ENCODE results near the gene PDS5B. TPM values are rescaled to one million over a fixed set of nuclear protein-coding genes. Genes with fewer than 3 reads are reported as not detected.

The PDS5B gene
- total RNA-seq, 1 experiment from 2014 or later: 44.3 TPM

DNA sequence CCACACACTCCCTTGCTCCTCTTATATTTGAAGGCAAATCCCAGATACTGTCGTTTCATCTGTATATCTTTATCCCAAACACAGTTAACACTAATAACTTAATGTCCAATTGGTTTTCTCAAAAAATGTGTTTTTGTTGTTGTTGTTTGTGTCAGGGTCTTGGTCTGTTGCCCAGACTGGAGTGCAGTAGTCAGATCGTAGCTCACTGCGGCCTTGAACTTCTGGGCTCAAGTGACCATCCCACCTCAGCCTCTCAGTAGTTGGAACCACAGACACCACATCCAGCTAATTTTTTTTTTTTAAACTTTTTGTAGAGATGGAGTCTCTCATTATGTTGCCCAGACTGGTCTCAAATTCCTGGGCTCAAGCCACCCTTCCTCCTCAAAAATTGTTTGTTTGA, 137.7 kb downstream of the PDS5B start:
- Mint-ChIP-seq H3K27me3 (ENCODE audit: low read depth) (peaks cover 6% of the 10 kb centered on the region), H3K27ac (no peak overlapping the region), H3K4me3 (no peak overlapping the region), H3K9me3 (peaks cover 24% of the 10 kb centered on the region), H3K4me1 (peaks cover 15% of the 10 kb centered on the region), H3K36me3 (peaks cover 40% of the 10 kb centered on the region)
- DNase-seq (ENCODE audit: low spot score) (no peak), ATAC-seq (no peak)
- TF ChIP-seq, protein P1, sequence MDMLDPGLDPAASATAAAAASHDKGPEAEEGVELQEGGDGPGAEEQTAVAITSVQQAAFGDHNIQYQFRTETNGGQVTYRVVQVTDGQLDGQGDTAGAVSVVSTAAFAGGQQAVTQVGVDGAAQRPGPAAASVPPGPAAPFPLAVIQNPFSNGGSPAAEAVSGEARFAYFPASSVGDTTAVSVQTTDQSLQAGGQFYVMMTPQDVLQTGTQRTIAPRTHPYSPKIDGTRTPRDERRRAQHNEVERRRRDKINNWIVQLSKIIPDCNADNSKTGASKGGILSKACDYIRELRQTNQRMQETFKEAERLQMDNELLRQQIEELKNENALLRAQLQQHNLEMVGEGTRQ (CRISPR knock-in tag; IDR thresholded peaks at IDR 0.05): no peak
- TF ChIP-seq, protein P2, sequence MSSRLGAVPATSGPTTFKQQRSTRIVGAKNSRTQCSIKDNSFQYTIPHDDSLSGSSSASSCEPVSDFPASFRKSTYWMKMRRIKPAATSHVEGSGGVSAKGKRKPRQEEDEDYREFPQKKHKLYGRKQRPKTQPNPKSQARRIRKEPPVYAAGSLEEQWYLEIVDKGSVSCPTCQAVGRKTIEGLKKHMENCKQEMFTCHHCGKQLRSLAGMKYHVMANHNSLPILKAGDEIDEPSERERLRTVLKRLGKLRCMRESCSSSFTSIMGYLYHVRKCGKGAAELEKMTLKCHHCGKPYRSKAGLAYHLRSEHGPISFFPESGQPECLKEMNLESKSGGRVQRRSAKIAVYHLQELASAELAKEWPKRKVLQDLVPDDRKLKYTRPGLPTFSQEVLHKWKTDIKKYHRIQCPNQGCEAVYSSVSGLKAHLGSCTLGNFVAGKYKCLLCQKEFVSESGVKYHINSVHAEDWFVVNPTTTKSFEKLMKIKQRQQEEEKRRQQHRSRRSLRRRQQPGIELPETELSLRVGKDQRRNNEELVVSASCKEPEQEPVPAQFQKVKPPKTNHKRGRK (CRISPR knock-in tag; IDR thresholded peaks at IDR 0.05; ENCODE audit: borderline replicate concordance): no peak
- TF ChIP-seq, protein P3, sequence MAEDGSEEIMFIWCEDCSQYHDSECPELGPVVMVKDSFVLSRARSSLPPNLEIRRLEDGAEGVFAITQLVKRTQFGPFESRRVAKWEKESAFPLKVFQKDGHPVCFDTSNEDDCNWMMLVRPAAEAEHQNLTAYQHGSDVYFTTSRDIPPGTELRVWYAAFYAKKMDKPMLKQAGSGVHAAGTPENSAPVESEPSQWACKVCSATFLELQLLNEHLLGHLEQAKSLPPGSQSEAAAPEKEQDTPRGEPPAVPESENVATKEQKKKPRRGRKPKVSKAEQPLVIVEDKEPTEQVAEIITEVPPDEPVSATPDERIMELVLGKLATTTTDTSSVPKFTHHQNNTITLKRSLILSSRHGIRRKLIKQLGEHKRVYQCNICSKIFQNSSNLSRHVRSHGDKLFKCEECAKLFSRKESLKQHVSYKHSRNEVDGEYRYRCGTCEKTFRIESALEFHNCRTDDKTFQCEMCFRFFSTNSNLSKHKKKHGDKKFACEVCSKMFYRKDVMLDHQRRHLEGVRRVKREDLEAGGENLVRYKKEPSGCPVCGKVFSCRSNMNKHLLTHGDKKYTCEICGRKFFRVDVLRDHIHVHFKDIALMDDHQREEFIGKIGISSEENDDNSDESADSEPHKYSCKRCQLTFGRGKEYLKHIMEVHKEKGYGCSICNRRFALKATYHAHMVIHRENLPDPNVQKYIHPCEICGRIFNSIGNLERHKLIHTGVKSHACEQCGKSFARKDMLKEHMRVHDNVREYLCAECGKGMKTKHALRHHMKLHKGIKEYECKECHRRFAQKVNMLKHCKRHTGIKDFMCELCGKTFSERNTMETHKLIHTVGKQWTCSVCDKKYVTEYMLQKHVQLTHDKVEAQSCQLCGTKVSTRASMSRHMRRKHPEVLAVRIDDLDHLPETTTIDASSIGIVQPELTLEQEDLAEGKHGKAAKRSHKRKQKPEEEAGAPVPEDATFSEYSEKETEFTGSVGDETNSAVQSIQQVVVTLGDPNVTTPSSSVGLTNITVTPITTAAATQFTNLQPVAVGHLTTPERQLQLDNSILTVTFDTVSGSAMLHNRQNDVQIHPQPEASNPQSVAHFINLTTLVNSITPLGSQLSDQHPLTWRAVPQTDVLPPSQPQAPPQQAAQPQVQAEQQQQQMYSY (CRISPR knock-in tag; IDR thresholded peaks at IDR 0.05): no peak
- TF ChIP-seq RORB (CRISPR knock-in tag; IDR thresholded peaks at IDR 0.05): no peak
- TF ChIP-seq CBFB (CRISPR knock-in tag; IDR thresholded peaks at IDR 0.05; ENCODE audit: low read depth): no peak
- TF ChIP-seq TEAD1 (CRISPR knock-in tag; IDR thresholded peaks at IDR 0.05): no peak
- TF ChIP-seq, protein P4, sequence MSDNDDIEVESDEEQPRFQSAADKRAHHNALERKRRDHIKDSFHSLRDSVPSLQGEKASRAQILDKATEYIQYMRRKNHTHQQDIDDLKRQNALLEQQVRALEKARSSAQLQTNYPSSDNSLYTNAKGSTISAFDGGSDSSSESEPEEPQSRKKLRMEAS (CRISPR knock-in tag; IDR thresholded peaks at IDR 0.05): no peak
- TF ChIP-seq, protein P5, sequence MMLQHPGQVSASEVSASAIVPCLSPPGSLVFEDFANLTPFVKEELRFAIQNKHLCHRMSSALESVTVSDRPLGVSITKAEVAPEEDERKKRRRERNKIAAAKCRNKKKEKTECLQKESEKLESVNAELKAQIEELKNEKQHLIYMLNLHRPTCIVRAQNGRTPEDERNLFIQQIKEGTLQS (CRISPR knock-in tag; conservative IDR thresholded peaks at IDR 0.05): no peak
- TF ChIP-seq OVOL2 (CRISPR knock-in tag; IDR thresholded peaks at IDR 0.05; ENCODE audit: borderline replicate concordance): no peak
- no peak for TF ChIP-seq ZNF138 (CRISPR knock-in tag; conservative IDR thresholded peaks at IDR 0.05)
- POLR2A ChIA-PET: no interaction called here
- CTCF ChIA-PET: interaction anchor here (1.0 kb wide), 1 partner anchor 55 kb away, joined by 4 read pairs; no protein-coding TSS in a partner anchor

DNA sequence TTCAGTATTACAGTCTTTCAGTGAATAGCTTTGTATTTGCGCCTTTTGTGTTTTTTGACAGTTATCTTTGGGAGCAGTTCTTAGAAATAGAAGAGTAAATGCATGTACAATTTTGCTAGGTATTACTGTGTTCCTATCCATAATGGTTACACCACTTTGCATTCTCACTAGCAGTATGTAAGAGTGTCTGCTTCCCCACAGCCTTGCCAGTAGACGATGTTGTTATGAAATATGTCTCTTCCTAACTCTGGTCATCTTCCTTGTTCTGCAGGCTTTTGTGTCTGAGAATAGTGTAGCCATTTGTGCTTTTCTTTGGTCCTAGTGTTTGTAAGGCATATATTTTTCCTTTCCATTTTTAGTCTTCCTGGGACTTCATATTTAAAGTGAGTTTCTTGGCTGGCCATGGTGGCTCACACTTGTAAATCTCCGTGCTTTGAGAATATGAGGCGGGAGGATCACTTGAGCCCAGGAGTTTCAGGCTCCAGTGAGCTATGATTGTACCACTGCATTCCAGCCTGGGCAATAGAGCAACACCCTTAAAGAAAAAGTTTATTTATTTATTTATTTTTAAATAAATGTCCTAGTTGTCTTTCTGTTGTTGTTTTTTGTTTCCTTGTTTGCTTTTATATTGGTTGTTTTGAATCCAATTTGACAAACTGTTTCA, 140.3 kb downstream of the PDS5B start:
- Mint-ChIP-seq H3K4me1 (peaks cover 27% of the 10 kb centered on the region), H3K36me3 (peaks cover 44% of the 10 kb centered on the region), H3K4me3 (no peak overlapping the region)
- TF ChIP-seq NFYB (CRISPR knock-in tag; conservative IDR thresholded peaks at IDR 0.05; ENCODE audit: low read depth) (no peak), EMX1 (CRISPR knock-in tag; IDR thresholded peaks at IDR 0.05) (no peak), MXD4 (CRISPR knock-in tag; IDR thresholded peaks at IDR 0.05; ENCODE audit: borderline replicate concordance) (no peak), RELA (CRISPR knock-in tag; IDR thresholded peaks at IDR 0.05; ENCODE audit: borderline replicate concordance) (no peak), ATF1 (CRISPR knock-in tag; IDR thresholded peaks at IDR 0.05) (no peak), TEAD4 (CRISPR knock-in tag; IDR thresholded peaks at IDR 0.05) (no peak), FOXP1 (CRISPR knock-in tag; IDR thresholded peaks at IDR 0.05; ENCODE audit: borderline replicate concordance) (no peak), SMAD3 (CRISPR knock-in tag; IDR thresholded peaks at IDR 0.05; ENCODE audit: borderline replicate concordance) (no peak), ZNF263 (CRISPR knock-in tag; IDR thresholded peaks at IDR 0.05; ENCODE audit: low read depth) (no peak), ZNF416 (CRISPR knock-in tag; IDR thresholded peaks at IDR 0.05) (no peak), ZNF232 (CRISPR knock-in tag; IDR thresholded peaks at IDR 0.05) (no peak)
- TF ChIP-seq, protein P6, sequence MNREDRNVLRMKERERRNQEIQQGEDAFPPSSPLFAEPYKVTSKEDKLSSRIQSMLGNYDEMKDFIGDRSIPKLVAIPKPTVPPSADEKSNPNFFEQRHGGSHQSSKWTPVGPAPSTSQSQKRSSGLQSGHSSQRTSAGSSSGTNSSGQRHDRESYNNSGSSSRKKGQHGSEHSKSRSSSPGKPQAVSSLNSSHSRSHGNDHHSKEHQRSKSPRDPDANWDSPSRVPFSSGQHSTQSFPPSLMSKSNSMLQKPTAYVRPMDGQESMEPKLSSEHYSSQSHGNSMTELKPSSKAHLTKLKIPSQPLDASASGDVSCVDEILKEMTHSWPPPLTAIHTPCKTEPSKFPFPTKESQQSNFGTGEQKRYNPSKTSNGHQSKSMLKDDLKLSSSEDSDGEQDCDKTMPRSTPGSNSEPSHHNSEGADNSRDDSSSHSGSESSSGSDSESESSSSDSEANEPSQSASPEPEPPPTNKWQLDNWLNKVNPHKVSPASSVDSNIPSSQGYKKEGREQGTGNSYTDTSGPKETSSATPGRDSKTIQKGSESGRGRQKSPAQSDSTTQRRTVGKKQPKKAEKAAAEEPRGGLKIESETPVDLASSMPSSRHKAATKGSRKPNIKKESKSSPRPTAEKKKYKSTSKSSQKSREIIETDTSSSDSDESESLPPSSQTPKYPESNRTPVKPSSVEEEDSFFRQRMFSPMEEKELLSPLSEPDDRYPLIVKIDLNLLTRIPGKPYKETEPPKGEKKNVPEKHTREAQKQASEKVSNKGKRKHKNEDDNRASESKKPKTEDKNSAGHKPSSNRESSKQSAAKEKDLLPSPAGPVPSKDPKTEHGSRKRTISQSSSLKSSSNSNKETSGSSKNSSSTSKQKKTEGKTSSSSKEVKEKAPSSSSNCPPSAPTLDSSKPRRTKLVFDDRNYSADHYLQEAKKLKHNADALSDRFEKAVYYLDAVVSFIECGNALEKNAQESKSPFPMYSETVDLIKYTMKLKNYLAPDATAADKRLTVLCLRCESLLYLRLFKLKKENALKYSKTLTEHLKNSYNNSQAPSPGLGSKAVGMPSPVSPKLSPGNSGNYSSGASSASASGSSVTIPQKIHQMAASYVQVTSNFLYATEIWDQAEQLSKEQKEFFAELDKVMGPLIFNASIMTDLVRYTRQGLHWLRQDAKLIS (CRISPR knock-in tag; IDR thresholded peaks at IDR 0.05; ENCODE audit: borderline replicate concordance): no peak
- TF ChIP-seq, protein P7, sequence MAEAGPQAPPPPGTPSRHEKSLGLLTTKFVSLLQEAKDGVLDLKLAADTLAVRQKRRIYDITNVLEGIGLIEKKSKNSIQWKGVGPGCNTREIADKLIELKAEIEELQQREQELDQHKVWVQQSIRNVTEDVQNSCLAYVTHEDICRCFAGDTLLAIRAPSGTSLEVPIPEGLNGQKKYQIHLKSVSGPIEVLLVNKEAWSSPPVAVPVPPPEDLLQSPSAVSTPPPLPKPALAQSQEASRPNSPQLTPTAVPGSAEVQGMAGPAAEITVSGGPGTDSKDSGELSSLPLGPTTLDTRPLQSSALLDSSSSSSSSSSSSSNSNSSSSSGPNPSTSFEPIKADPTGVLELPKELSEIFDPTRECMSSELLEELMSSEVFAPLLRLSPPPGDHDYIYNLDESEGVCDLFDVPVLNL (CRISPR knock-in tag; IDR thresholded peaks at IDR 0.05; ENCODE audit: borderline replicate concordance, low read depth): no peak

More for the DNA sequence above, 140.3 kb downstream of the PDS5B start:
- ChIA-PET CTCF (no interaction called here), POLR2A (interaction anchor here (0.6 kb wide), 1 partner anchor 91 kb away, joined by 5 read pairs; no protein-coding TSS in a partner anchor)
- DNase-seq (ENCODE audit: low spot score) (no peak), ATAC-seq (no peak)
- peaks cover 6% of the 10 kb centered on the region for H3K27me3 Mint-ChIP-seq (ENCODE audit: low read depth)
- H3K27ac Mint-ChIP-seq: no peak overlapping the region
- H3K9me3 Mint-ChIP-seq: peaks cover 33% of the 10 kb centered on the region
